ENCODE results near the gene AARS2.
A peak's percentile ranks its signal among the peaks of the same experiment; 100 is the strongest.

The AARS2 gene

DNA sequence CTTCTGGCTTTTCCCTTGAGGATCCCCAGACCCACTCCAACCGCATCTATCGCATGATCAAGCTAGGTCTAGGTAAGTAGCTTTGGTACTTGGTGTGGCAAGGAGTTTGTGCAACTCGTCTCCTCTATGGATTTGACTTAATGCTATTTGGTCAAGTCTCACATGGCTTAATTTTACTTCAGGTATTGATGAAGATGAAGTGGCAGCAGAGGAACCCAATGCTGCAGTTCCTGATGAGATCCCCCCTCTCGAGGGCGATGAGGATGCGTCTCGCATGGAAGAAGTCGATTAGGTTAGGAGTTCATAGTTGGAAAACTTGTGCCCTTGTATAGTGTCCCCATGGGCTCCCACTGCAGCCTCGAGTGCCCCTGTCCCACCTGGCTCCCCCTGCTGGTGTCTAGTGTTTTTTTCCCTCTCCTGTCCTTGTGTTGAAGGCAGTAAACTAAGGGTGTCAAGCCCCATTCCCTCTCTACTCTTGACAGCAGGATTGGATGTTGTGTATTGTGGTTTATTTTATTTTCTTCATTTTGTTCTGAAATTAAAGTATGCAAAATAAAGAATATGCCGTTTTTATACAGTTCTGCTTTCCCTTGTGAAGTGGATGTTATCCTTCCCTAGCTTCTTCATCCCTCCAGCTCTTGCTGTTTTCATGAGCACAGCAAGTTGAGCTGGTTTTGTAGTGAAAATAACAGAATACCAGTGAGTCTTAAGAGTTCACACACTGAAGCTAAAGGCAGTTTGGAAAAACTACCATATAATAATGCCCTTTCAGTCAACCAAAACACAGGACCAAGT is 59.6 kb downstream of the AARS2 start:
- peak overlapping the region; percentile 32; the same call in 1 of the 2 replicates for H3K27ac ChIP-seq

DNA sequence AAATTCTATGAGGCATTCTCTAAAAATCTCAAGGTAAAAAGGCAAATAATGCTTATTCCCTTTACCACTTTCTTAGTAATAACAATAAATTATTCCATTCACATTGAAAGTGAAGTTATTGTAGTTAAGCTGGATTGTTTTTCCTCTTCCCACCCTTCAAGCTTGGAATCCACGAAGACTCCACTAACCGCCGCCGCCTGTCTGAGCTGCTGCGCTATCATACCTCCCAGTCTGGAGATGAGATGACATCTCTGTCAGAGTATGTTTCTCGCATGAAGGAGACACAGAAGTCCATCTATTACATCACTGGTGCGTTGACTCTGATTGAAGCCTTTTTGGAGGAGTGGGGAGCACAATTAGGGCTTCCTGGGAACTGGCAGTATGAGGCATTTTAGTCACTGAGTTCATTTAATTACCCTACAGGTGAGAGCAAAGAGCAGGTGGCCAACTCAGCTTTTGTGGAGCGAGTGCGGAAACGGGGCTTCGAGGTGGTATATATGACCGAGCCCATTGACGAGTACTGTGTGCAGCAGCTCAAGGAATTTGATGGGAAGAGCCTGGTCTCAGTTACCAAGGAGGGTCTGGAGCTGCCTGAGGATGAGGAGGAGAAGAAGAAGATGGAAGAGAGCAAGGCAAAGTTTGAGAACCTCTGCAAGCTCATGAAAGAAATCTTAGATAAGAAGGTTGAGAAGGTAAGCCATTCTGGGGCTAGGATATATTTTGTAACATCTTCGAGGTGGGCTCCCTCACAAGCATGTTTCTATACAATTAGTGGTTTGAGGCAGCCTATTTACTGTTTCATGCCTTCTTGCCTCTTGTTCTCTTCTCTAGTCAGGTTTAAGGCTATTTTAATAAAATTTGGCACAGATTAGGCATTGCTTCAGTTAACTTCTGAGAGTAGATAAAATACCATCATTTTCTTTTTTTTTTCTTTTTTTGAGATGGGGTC is 61.3 kb downstream of the AARS2 start:
- TF ChIP-seq, protein P1, sequence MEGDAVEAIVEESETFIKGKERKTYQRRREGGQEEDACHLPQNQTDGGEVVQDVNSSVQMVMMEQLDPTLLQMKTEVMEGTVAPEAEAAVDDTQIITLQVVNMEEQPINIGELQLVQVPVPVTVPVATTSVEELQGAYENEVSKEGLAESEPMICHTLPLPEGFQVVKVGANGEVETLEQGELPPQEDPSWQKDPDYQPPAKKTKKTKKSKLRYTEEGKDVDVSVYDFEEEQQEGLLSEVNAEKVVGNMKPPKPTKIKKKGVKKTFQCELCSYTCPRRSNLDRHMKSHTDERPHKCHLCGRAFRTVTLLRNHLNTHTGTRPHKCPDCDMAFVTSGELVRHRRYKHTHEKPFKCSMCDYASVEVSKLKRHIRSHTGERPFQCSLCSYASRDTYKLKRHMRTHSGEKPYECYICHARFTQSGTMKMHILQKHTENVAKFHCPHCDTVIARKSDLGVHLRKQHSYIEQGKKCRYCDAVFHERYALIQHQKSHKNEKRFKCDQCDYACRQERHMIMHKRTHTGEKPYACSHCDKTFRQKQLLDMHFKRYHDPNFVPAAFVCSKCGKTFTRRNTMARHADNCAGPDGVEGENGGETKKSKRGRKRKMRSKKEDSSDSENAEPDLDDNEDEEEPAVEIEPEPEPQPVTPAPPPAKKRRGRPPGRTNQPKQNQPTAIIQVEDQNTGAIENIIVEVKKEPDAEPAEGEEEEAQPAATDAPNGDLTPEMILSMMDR (conservative IDR thresholded peaks at IDR 0.05), result no peak
- peak overlapping the region; percentile 32 for H3K27ac ChIP-seq

More for the DNA sequence above, 59.6 kb downstream of the AARS2 start:
- TF ChIP-seq, protein P1 (conservative IDR thresholded peaks at IDR 0.05), result peak; percentile 82

DNA sequence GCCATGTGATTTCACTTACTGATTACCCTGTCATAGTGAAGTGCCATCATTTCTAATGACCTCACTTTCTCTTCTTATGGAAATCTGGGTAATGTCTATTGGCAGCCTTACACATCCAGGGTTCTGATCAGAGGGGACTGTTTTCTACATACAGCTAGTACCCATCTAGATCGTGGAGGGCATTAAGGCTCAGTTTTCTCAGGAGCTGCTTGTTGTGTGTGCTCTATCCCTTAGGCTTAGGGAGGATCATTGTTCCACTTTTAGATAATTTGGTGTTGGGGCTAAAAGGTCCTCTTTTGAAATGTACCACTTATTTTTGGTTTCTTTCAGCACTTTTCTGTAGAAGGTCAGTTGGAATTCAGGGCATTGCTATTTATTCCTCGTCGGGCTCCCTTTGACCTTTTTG is 62.4 kb downstream of the AARS2 start:
- peak overlapping the region; percentile 32 for H3K27ac ChIP-seq
- TF ChIP-seq, protein P1 (conservative IDR thresholded peaks at IDR 0.05), result no peak

DNA sequence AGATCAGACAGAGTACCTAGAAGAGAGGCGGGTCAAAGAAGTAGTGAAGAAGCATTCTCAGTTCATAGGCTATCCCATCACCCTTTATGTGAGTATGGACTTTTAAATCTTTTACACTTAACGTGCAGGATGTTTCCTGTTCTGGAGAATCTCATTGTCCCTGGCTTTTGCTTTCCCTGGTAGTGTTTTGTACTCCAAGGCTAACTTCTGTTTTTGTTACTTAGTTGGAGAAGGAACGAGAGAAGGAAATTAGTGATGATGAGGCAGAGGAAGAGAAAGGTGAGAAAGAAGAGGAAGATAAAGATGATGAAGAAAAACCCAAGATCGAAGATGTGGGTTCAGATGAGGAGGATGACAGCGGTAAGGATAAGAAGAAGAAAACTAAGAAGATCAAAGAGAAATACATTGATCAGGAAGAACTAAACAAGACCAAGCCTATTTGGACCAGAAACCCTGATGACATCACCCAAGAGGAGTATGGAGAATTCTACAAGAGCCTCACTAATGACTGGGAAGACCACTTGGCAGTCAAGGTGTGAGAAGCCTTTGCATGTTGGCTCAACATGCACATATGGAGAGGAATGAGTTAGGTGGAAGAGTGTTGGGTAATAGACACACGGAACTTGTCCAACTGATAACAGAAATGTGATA is 63.0 kb downstream of the AARS2 start:
- H3K27ac ChIP-seq, result peak overlapping the region; percentile 32
- TF ChIP-seq, protein P1 (conservative IDR thresholded peaks at IDR 0.05), result no peak

Data from VCaP (cell line).